ENCODE measurements around the gene ASPN. TPM values are rescaled to one million over a fixed set of nuclear protein-coding genes. Genes with fewer than 3 reads are reported as not detected.
A peak's percentile ranks its signal among the peaks of the same experiment; 100 is the strongest.

Gene ASPN
- total RNA-seq, 2 experiments from 2014 or later: not detected

GRCh38 chr9:92408747-92409478 lies 73.4 kb downstream of the ASPN start:
- ChIA-PET CTCF (ENCODE audit: unreplicated experiment) (interaction anchor here (0.6 kb wide), 1 partner anchor 382 kb away, joined by 3 read pairs; no protein-coding TSS in a partner anchor), POLR2A (no interaction called here)
- no peaks in the 10 kb centered on the region for H3K4me1 ChIP-seq (ENCODE audit: insufficient read depth, low read length, poor library complexity, severe bottlenecking)
- no peaks in the 10 kb centered on the region for H3K36me3 ChIP-seq (ENCODE audit: insufficient read depth, low read length)
- no peak overlapping the region for H3K4me2 ChIP-seq (ENCODE audit: low read length)
- no peaks in the 10 kb centered on the region for H3K79me2 ChIP-seq (ENCODE audit: insufficient read depth, low read depth, low read length)
- no peaks in the 10 kb centered on the region for H3K9me2 ChIP-seq (ENCODE audit: insufficient read depth, low read length)
- H4K20me1 ChIP-seq (ENCODE audit: insufficient read depth, low read length): no peaks in the 10 kb centered on the region
- H3K4me3 ChIP-seq (ENCODE audit: low read depth, low read length, poor library complexity, severe bottlenecking): no peak overlapping the region
- BruUV-seq (replicated peaks): no TSS peak
- 0 out of 2 replicates have a peak, but pooled peaks cover 4% of the 10 kb centered on the region for H3K9me3 ChIP-seq (ENCODE audit: low read length)
- H2AFZ ChIP-seq (ENCODE audit: low read length): no peak overlapping the region
- DNase-seq (ENCODE audit: low spot score): no peak
- H3K27ac ChIP-seq (ENCODE audit: low read depth, low read length, poor library complexity, severe bottlenecking): no peak overlapping the region
- TF ChIP-seq CTCF (conservative IDR thresholded peaks at IDR 0.05; ENCODE audit: low read length) (no peak), EZH2phosphoT487 (IDR thresholded peaks at IDR 0.05; ENCODE audit: borderline replicate concordance, low read depth, low read length) (no peak)
- intact Hi-C loops (cut with micrococcal nuclease; ENCODE audit: unreplicated experiment): no loop called here

DNA sequence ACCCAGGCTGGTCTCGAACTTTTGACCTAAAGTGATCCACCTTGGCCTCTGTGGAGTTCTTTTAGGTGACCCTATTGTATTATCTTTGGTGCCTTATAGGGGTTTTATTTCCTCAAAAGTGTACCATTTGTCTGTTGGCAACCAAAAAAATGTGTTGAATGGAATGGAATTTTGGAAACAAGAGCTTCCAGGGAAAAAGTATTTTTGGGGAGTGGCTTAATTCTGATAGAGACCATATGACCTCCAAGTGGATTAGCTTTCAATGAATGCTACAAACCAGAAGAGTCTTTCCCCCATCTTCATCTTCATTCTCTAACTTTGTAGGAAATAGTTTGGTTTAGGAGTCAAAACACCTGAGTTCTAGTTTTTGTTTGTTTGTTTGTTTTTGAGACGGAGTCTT lies 74.5 kb downstream of the ASPN start:
- Histone ChIP-seq H3K9me2 (ENCODE audit: insufficient read depth, low read length) (no peaks in the 10 kb centered on the region), H3K4me1 (ENCODE audit: insufficient read depth, low read length, poor library complexity, severe bottlenecking) (no peaks in the 10 kb centered on the region), H3K27ac (ENCODE audit: low read depth, low read length, poor library complexity, severe bottlenecking) (no peak overlapping the region), H3K9me3 (ENCODE audit: low read length) (0 out of 2 replicates have a peak, but pooled peaks cover 4% of the 10 kb centered on the region), H3K4me3 (ENCODE audit: low read depth, low read length, poor library complexity, severe bottlenecking) (no peak overlapping the region), H3K79me2 (ENCODE audit: insufficient read depth, low read depth, low read length) (no peaks in the 10 kb centered on the region), H2AFZ (ENCODE audit: low read length) (no peak overlapping the region), H4K20me1 (ENCODE audit: insufficient read depth, low read length) (no peaks in the 10 kb centered on the region), H3K36me3 (ENCODE audit: insufficient read depth, low read length) (no peaks in the 10 kb centered on the region), H3K4me2 (ENCODE audit: low read length) (no peak overlapping the region)
- ChIA-PET CTCF (ENCODE audit: unreplicated experiment) (no interaction called here), POLR2A (interaction anchor here (0.6 kb wide), 1 partner anchor 148 kb away, joined by 3 read pairs; no protein-coding TSS in a partner anchor)
- TF ChIP-seq EZH2phosphoT487 (IDR thresholded peaks at IDR 0.05; ENCODE audit: borderline replicate concordance, low read depth, low read length): no peak
- no peak for TF ChIP-seq CTCF (conservative IDR thresholded peaks at IDR 0.05; ENCODE audit: low read length)
- intact Hi-C loops (cut with micrococcal nuclease; ENCODE audit: unreplicated experiment): no loop called here
- no TSS peak for BruUV-seq (replicated peaks)
- DNase-seq (ENCODE audit: low spot score): no peak

DNA sequence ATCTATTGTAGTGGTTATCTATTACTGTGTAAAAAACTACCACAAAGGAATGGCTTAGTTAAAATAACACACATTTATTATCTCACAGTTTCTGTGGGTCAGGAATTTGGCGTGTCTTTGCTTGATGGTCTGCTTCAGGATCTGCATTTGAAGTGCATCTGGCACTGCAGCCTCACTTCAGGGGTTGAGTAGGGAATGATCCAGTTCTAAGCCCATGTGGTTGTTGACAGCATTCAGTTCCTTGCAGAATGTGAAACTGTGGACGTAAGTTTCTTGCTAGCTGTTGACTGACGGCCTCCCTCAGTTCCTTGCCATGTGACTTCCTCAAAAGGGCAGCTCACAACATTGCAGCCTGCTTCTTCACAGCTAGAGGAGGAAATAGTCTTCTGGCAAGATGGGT lies 75.8 kb downstream of the ASPN start:
- peak overlapping the region; percentile 38; the same call in 1 of the 2 replicates for H3K4me2 ChIP-seq (ENCODE audit: low read length)
- H3K79me2 ChIP-seq (ENCODE audit: insufficient read depth, low read depth, low read length): no peaks in the 10 kb centered on the region
- H3K4me1 ChIP-seq (ENCODE audit: insufficient read depth, low read length, poor library complexity, severe bottlenecking): no peaks in the 10 kb centered on the region
- H3K36me3 ChIP-seq (ENCODE audit: insufficient read depth, low read length): no peaks in the 10 kb centered on the region
- no peaks in the 10 kb centered on the region for H4K20me1 ChIP-seq (ENCODE audit: insufficient read depth, low read length)
- intact Hi-C loops (cut with micrococcal nuclease; ENCODE audit: unreplicated experiment): no loop called here
- BruUV-seq (replicated peaks): no TSS peak
- ChIA-PET CTCF (ENCODE audit: unreplicated experiment) (no interaction called here), POLR2A (interaction anchor here (0.6 kb wide), 3 partner anchors 256 to 1141 kb away, joined by 3 to 5 read pairs (median 3); no protein-coding TSS in a partner anchor)
- DNase-seq (ENCODE audit: low spot score): peak; percentile 22
- H3K9me2 ChIP-seq (ENCODE audit: insufficient read depth, low read length): no peaks in the 10 kb centered on the region
- TF ChIP-seq CTCF (conservative IDR thresholded peaks at IDR 0.05; ENCODE audit: low read length): no peak
- no peak for TF ChIP-seq EZH2phosphoT487 (IDR thresholded peaks at IDR 0.05; ENCODE audit: borderline replicate concordance, low read depth, low read length)
- no peak overlapping the region for H3K27ac ChIP-seq (ENCODE audit: low read depth, low read length, poor library complexity, severe bottlenecking)
- H3K4me3 ChIP-seq (ENCODE audit: low read depth, low read length, poor library complexity, severe bottlenecking): no peak overlapping the region
- no peaks in the 10 kb centered on the region for H3K9me3 ChIP-seq (ENCODE audit: low read length)
- no peak overlapping the region for H2AFZ ChIP-seq (ENCODE audit: low read length)
